ENCODE results near the gene CAPN1. TPM values are rescaled to one million over a fixed set of nuclear protein-coding genes. Genes with fewer than 3 reads are reported as not detected.
"Not testable (repeated sequence)": the region's sequence is repeated elsewhere in the genome, so short reads cannot be mapped to it uniquely, and the experiment has no call there.

Gene CAPN1
- total RNA-seq, 1 donor from 2014 or later = 217 TPM

DNA sequence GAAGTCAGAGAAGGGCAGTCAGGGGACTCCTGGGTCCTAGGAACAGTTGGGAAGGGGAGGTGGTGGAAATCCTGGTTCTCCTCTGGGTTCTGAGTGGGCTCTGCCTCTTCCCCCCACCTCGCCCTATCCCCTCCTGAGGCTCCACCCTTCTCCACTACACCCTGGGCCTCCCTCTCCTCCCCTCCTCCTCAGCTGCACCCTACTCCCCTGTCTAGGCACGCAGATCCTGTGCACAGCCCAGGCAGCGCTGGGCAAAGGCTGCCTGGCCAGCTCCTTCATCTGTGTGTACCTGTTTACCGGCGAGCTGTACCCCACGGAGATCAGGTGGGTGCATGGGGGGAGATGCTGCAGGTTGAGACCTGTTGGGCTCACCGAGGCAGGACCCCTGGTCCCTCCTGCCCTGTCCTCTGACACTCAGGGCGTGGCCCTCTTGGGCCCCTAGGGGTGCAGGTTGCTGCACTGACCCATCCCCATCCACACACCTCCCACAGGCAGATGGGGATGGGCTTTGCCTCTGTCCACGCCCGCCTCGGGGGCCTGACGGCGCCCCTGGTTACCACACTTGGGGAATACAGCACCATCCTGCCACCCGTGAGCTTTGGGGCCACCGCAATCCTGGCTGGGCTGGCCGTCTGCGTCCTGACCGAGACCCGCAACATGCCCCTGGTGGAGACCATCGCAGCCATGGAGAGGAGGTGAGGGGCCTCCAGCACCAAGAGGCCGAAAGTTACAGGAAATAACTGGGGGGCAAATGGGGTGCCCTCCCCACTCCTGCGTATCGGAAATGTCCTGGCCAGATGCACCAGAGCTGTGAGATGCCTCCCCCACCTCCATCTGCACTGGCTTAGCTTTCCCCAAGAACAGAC, 54.7 kb downstream of the CAPN1 start:
- DNase-seq (ENCODE audit: low read depth) (no peak), FAIRE-seq (no peak)
- TF ChIP-seq EZH2 (IDR thresholded peaks at IDR 0.05; ENCODE audit: insufficient read depth, low read length) = no peak
- TF ChIP-seq, protein P1, sequence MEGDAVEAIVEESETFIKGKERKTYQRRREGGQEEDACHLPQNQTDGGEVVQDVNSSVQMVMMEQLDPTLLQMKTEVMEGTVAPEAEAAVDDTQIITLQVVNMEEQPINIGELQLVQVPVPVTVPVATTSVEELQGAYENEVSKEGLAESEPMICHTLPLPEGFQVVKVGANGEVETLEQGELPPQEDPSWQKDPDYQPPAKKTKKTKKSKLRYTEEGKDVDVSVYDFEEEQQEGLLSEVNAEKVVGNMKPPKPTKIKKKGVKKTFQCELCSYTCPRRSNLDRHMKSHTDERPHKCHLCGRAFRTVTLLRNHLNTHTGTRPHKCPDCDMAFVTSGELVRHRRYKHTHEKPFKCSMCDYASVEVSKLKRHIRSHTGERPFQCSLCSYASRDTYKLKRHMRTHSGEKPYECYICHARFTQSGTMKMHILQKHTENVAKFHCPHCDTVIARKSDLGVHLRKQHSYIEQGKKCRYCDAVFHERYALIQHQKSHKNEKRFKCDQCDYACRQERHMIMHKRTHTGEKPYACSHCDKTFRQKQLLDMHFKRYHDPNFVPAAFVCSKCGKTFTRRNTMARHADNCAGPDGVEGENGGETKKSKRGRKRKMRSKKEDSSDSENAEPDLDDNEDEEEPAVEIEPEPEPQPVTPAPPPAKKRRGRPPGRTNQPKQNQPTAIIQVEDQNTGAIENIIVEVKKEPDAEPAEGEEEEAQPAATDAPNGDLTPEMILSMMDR (IDR thresholded peaks at IDR 0.05; ENCODE audit: insufficient read depth, low read depth, low read length) = no peak
- H2AFZ ChIP-seq (ENCODE audit: low read depth, low read length) = no peak overlapping the region
- no peak overlapping the region for H3K9ac ChIP-seq (ENCODE audit: low read length)
- no peak overlapping the region for H3K27ac ChIP-seq (ENCODE audit: low read depth, low read length)
- Mint-ChIP-seq H3K27ac (ENCODE audit: unreplicated experiment) (no peak overlapping the region), H3K27me3 (ENCODE audit: low read depth, unreplicated experiment) (peaks cover 5% of the 10 kb centered on the region), H3K9me3 (ENCODE audit: unreplicated experiment) (peaks cover 2% of the 10 kb centered on the region), H3K4me1 (ENCODE audit: low read depth, unreplicated experiment) (no peaks in the 10 kb centered on the region), H3K36me3 (ENCODE audit: low read depth, unreplicated experiment) (peaks cover 1% of the 10 kb centered on the region), H3K4me3 (ENCODE audit: unreplicated experiment) (no peak overlapping the region)
- H3K4me1 ChIP-seq (ENCODE audit: insufficient read depth, low read length) = no peaks in the 10 kb centered on the region
- H3K36me3 ChIP-seq (ENCODE audit: insufficient read depth, low read length) = no peaks in the 10 kb centered on the region
- H3K27me3 ChIP-seq (ENCODE audit: insufficient read depth, low read length) = no peaks in the 10 kb centered on the region
- no peaks in the 10 kb centered on the region for H3K79me2 ChIP-seq (ENCODE audit: insufficient read depth, low read length)
- no peaks in the 10 kb centered on the region for H3K9me3 ChIP-seq (ENCODE audit: insufficient read depth, low read depth, low read length)
- H3K4me2 ChIP-seq (ENCODE audit: low read length) = no peak overlapping the region
- no peaks in the 10 kb centered on the region for H4K20me1 ChIP-seq (ENCODE audit: insufficient read depth, low read length)
- H3K4me3 ChIP-seq (ENCODE audit: insufficient read depth, low read depth, low read length) = no peak overlapping the region

DNA sequence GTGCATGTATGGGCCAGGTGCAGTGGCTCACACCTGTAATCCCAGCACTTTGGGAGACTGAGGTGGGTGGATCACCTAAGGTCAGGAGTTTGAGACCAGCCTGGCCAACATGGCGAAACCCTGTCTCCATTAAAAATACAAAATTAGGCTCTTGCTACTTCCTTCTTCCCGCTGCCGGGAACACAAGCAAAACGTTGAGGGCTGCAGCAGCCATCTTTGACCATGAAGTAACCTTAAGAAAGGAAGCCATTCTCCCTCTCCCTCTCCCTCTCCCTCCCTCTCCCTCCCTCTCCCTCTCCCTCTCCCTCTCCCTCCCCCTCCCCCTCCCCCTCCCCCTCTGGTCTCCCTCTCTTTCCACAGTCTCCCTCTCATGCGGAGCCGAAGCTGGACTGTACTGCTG, 56.6 kb downstream of the CAPN1 start:
- DNase-seq (ENCODE audit: low read depth); H3K4me2 ChIP-seq (ENCODE audit: low read length); H3K4me3 ChIP-seq (ENCODE audit: insufficient read depth, low read depth, low read length); H3K9me3 ChIP-seq (ENCODE audit: insufficient read depth, low read depth, low read length); H3K36me3 ChIP-seq (ENCODE audit: insufficient read depth, low read length); H3K27me3 ChIP-seq (ENCODE audit: insufficient read depth, low read length); H3K9me3 Mint-ChIP-seq (ENCODE audit: unreplicated experiment); H2AFZ ChIP-seq (ENCODE audit: low read depth, low read length); H3K27ac Mint-ChIP-seq (ENCODE audit: unreplicated experiment); H3K4me3 Mint-ChIP-seq (ENCODE audit: unreplicated experiment); FAIRE-seq; H3K79me2 ChIP-seq (ENCODE audit: insufficient read depth, low read length); H3K27ac ChIP-seq (ENCODE audit: low read depth, low read length); H3K9ac ChIP-seq (ENCODE audit: low read length); H3K36me3 Mint-ChIP-seq (ENCODE audit: low read depth, unreplicated experiment); H4K20me1 ChIP-seq (ENCODE audit: insufficient read depth, low read length); H3K4me1 Mint-ChIP-seq (ENCODE audit: low read depth, unreplicated experiment); H3K4me1 ChIP-seq (ENCODE audit: insufficient read depth, low read length): not testable (repeated sequence)
- H3K27me3 Mint-ChIP-seq (ENCODE audit: low read depth, unreplicated experiment) = peaks cover 12% of the 10 kb centered on the region

DNA sequence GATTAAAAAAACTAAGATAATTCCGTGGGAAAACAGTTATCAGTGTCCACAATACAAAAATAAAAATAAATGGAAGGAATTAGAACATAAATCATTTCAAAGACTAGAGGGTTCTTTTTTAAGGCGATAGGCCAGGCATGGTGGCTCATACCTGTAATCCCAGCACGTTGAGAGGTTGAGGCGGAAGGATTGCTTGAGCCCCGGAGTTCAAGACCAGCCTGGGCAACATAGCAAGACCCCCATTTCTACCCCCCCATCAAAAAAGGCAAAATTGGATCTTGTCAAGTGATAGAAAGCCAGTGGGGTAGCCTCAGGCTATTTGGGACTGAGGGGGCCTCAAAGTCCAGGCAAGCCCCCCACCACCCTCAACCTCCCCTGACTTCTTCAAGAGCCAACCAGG, 59.4 kb downstream of the CAPN1 start:
- no peak overlapping the region for H3K27ac Mint-ChIP-seq (ENCODE audit: unreplicated experiment)
- Histone ChIP-seq H4K20me1 (ENCODE audit: insufficient read depth, low read length) (no peaks in the 10 kb centered on the region), H3K9ac (ENCODE audit: low read length) (no peak overlapping the region), H3K79me2 (ENCODE audit: insufficient read depth, low read length) (no peaks in the 10 kb centered on the region), H3K27ac (ENCODE audit: low read depth, low read length) (no peak overlapping the region), H3K36me3 (ENCODE audit: insufficient read depth, low read length) (no peaks in the 10 kb centered on the region), H3K27me3 (ENCODE audit: insufficient read depth, low read length) (peaks cover 5% of the 10 kb centered on the region), H3K9me3 (ENCODE audit: insufficient read depth, low read depth, low read length) (peaks cover 6% of the 10 kb centered on the region), H2AFZ (ENCODE audit: low read depth, low read length) (no peak overlapping the region), H3K4me2 (ENCODE audit: low read length) (no peak overlapping the region), H3K4me1 (ENCODE audit: insufficient read depth, low read length) (no peaks in the 10 kb centered on the region), H3K4me3 (ENCODE audit: insufficient read depth, low read depth, low read length) (no peak overlapping the region)
- DNase-seq (ENCODE audit: low read depth) (no peak), FAIRE-seq (no peak)
- H3K4me1 Mint-ChIP-seq (ENCODE audit: low read depth, unreplicated experiment) = no peaks in the 10 kb centered on the region
- TF ChIP-seq, protein P1 (IDR thresholded peaks at IDR 0.05; ENCODE audit: insufficient read depth, low read depth, low read length) = no peak
- no peak for TF ChIP-seq EZH2 (IDR thresholded peaks at IDR 0.05; ENCODE audit: insufficient read depth, low read length)
- H3K9me3 Mint-ChIP-seq (ENCODE audit: unreplicated experiment) = peaks cover 6% of the 10 kb centered on the region
- no peak overlapping the region for H3K4me3 Mint-ChIP-seq (ENCODE audit: unreplicated experiment)
- peaks cover 6% of the 10 kb centered on the region for H3K36me3 Mint-ChIP-seq (ENCODE audit: low read depth, unreplicated experiment)
- peaks cover 7% of the 10 kb centered on the region for H3K27me3 Mint-ChIP-seq (ENCODE audit: low read depth, unreplicated experiment)
